GM03348 (cell line): Measurements from ENCODE around the gene KLHL13.
"Not testable (repeated sequence)": the region's sequence is repeated elsewhere in the genome, so short reads cannot be mapped to it uniquely, and the experiment has no call there.

Source experiments
- DNase-seq: peaks from one replicate; pipeline ENCODE4 v3.0.0; 2012; ENCODE audit warnings: low spot score

Gene KLHL13

DNA sequence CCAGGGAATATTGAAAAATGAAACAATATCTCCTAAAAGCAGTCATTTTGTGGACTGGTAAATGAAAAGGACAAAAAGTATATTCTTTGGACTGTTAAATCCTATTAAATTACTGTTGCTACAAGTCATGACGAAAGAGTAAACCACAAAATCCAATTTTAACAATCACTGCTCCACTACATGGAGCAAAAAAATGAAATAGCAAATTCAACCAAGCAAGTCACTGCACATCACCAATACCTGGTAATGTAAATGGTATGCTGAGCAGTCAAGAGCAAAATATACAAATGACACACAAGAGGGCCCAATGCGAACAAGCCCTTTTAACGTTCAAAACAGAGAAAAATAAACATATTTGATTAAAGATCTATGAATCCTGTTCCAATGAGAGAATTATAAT is 126.2 kb downstream of the KLHL13 start:
- DNase-seq, result no peak

DNA sequence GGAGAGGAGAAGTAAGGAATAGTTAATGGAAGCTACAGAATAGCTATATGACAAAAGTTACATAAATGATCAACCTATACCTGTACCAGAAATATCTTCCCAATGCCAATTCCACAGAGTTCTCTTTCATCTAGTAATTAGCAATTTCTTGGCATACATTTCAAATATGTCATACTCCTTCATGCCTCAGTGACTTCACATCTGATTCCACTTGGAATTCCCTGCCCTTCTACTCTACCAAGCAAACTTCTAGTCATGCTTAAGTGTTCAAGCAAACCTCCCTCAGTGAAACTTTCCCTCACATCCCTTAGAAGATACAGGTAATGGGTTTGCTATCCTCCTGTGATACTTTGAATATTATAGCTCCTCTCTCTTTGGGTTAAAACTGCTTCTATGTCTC is 127.1 kb downstream of the KLHL13 start:
- no peak for DNase-seq

DNA sequence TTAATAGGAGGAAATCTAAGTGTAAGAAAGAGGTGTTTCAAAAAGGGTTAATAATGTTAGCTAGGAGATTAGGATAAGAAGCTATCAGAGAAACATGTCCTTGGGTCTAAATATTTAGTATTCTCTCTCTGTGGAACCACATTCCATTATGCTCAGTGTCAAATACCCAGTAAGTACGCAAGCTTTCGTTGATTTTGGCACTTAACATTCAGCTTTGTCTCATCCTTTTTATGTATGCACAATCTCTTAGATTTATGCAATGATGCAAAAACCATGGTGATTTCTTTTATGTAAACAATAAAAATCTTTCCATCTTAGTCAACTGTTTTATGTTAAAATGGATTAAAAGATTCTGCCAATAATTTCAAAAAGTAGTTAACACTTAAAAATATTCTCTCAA is 129.2 kb downstream of the KLHL13 start:
- no peak for DNase-seq

DNA sequence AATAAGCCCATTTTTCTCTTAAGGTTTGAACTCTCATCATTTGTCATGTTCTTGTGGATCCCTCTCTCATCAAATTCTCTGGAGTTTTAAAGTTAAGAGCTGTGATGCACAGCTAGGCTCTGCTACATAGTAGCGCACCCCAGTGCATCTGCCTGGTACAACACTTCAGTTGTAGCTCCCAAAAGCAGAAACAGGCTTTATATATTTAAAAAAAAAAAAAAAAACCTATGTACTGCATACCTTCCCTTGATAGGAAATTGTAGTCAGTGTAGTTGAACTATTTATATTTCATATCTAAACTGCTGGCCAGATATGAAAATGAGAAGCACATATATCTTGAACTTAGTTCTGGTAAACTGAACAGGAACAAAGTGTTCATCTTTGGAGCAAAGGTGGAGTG is 131.4 kb downstream of the KLHL13 start:
- no peak for DNase-seq

DNA sequence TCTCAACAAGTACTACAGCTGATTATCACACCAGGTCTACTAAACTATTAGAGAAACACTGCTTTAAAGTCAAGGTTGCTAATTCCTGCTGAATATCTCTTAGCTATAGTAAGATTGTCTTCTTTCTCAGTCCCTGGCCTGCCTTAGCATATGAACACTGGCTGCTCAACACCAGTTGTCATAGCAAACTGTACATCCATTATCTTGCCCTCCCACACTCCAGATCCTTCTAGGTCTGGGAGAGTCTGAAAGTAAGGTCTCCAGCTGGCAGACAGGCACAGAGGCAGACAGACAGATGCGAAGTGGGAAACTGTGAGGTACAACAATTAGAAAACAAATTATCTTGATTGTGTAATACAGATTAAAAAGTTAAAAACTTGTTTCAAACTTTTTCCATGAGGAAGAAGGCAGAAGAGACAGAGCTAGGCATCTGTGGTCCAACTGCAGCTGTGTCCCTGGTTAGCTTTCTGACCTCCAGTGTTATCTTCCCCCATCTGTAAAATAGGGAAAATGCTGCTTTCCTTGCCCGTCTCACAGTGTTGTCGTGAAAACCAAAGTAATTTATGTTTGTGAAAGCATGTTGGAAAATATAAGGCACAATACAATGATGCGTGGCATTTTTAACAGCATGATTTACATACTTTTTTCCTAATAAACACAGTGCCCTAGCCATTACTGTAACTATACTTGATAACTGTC is 133.8 kb downstream of the KLHL13 start:
- no peak for DNase-seq

DNA sequence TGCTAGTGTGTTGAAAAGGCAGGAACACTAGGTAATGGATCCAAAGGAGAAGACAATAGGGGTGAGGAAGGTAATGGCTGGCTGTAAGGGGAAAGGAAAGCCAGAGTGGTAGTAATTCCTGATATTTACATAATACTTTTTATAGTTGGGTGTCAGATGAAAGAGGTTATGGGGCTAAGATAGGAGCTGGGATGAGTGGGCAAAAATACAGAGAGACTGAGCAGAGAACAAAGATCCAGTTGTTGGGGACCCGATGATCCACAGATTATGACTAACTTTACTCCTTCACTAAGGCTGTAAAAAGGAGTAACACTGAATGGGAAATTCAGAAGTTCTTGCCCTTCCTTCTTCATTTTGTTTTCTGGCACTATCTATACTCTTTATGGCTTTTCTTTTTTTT is 138.2 kb downstream of the KLHL13 start:
- DNase-seq, result no peak

DNA sequence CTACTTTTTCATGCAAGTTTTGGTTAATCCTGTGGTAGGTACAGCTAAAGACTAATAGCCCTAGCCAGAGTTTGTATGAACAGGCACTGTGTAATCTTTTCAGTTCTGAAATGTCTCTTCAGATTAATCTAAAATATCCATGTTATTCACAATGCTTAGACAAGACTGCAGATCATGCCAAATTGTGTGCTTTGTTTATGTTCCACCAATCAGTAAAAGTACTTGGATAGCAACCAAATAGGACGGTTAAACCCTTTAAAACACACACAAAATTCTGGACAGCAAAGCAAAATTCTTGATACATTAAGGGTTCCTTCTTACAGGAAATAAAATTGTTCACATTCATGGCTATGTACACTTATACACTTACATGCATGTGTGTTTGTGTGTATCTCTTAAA is 139.1 kb downstream of the KLHL13 start:
- no peak for DNase-seq

DNA sequence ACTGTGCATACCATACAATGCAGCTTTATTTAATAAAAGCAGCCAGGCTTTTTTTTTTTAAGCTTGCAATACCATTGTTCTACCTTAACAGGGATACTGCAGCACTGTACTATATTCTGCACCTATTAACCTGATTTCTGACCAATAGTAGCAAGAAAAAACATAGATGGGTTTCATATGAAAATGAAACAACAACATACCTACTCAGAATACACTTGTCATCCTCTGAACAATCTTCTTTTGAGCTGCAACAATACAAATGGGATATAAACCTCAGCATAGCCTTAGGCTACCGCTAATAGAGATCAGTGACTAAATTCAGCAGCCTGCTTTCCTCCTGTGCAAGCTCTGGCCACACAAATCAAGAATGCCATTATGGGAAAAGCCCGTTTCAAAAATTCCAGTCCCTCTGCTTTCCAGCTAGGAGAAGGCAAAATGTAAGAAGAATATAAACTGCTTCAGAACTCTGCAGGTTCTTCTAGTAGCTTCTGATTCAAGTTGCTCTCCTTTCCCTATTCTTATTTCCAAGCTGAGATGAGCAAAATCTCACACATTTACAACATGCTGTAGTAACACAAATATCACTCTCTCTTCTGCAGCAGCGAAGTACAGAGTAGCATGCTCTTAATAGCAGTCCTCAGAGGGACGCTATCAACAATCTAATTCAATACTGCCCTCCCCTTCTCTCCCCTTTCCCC is 143.4 kb downstream of the KLHL13 start:
- DNase-seq, result no peak

DNA sequence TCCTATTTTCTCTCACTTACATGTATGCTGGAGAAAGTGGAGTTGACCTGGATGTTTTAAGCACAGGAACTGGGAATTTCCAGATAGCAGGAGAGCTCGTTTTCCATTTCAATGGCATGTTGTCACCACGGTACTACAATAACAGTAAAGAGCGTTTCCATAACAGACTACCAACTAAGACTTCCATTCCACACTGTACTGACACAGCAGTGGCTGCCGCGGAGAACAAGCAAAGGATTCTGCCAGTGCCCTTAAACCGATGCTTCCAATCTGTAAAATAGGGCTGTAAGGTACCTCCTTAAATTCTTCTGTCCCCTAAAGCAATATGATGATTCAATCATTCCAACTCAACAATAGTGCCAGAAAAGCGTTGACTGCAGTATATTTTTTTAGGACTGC is 143.9 kb downstream of the KLHL13 start:
- no peak for DNase-seq

DNA sequence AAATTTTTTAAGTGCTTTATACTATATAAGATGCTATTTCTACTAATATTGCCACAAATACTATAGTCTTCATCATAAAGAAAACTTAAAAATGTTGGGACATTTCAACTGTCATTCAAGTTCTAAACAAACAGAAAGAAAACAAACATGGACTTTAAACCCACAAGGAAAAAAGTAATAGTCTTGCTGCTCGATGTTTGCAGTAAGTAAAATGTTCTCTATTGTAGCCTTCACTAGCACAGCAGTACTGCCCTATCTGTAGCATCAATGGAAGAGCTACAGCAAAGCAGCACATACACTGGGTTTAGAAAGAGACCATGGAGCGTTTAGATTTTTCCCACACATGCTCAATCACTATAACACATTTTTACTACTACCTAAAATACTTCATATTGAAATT is 146.8 kb downstream of the KLHL13 start:
- DNase-seq, result no peak

DNA sequence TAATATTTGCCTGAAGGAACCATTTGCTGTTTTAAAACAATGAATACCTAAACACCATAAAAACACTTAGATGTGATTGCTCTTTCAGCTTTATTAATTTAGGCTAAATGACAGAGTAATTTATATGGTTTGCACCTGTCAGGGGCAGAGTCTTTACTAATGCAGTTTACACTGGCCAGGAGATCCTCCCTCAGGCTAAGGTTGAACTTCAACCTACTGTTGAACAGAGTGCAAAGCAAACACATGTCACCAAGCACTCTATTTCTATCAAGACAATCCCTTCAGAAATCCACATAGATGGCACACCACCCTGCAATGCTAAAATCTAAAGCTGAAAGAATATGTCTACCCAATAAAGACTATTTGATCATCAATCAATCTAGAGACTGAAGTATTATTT is 147.3 kb downstream of the KLHL13 start:
- DNase-seq, result no peak

DNA sequence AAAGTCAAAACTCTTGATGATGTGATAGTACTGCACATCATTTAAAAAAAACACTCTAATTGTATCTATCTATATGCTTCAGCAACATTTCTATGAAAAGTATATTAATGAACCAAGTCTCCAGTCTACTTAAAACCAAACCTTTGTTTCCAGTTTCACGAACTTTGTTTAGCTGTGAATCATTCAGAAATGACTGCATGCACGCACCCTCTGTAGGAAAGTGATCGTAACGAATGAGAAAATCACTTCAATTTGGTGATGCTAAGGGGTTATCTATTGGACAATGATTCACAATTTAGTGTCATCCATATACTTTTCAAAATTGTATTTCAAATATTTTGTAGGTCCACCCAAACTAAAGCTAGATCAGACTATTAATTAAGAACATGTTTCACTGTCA is 157.6 kb downstream of the KLHL13 start:
- DNase-seq, result no peak

DNA sequence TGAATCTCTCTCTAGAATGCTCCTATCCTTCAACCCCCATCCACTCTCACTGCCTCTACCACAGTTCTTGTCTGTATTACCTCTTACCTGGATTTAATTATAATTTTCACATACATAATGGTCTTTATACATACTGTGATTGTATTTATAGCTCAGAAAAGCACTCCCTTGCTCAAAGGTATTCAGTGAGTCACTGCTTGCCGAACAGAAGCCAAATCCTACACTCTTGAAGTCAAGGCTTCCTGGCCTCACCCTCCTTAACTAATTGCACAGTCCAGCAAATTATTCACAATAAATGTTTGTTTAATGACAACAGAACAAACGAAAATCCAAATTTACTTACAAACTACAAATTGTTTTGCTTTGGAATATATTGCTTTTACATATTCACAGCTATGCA is 159.5 kb downstream of the KLHL13 start:
- DNase-seq, result no peak

DNA sequence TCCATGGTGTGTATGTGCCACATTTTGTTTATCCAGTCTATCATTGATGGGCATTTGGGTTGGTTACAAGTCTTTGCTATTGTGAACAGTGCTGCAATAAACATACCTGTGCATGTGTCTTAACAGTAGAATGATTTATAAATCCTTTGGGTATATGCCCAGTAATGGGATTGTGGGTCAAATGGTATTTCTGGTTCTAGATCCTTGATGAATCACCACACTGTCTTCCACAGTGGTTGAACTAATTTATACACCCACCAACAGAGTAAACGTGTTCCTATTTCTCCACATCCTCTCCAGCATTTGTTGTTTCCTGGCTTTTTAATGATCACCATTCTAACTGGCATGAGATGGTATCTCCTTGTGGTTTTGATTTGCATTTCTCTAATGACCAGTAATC is 177.3 kb downstream of the KLHL13 start:
- not testable (repeated sequence) for DNase-seq

DNA sequence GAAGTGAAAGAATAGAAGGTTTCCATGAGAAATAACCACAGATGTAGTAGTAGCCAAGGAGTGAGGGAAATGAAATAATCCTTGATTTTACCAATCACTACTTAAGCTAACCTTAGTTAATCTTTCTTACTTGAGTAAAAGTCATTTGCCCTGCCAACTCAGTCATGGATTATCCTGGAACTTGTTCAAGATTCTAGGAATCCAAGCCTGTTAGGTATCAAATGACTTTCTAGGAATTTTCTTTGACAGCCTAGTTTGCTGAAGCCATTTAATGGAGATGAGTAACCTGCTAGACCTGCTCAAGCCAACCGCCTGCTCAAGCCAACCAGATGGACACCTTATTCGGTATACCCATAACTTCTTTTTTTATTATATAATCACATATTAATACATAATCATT is 180.5 kb downstream of the KLHL13 start:
- DNase-seq, result no peak

DNA sequence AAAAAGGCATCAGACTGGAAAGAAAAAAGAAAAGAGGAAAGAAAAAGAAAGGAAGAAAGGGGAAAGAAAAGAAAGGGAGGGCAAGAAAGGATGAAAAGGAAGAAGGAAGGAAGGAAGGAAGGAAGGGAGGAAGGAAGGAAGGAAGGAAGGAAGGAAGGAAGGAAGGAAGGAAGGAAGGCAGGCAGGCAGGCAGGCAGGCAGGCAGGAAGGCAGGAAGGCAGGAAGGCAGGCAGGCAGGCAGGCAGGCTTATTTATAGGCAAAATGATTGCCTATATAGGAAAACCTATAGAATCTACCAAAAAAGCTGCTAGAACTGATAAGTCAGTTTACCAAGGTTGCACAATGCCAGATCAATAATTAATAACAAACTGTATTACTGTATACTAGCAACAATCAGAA is 186.5 kb downstream of the KLHL13 start:
- DNase-seq, result not testable (repeated sequence)

DNA sequence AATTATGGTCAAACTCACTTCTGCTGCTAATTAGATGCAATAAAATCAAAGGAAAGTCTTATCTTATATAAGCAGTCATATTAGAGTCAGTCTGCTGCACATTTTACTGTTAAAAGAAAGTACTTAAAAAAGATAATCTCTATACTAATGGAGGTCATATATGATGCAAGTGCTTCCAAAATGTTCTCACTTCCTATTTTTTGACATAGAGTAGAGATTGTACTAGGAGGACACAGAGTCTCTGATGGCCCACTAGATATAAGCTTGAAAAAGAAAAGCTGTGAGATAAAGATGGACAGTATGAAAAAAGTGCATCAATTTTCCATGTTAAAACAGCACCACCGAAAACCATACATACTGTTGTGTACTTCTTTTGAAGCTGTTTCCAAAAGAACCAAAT is 196.9 kb downstream of the KLHL13 start:
- no peak for DNase-seq

DNA sequence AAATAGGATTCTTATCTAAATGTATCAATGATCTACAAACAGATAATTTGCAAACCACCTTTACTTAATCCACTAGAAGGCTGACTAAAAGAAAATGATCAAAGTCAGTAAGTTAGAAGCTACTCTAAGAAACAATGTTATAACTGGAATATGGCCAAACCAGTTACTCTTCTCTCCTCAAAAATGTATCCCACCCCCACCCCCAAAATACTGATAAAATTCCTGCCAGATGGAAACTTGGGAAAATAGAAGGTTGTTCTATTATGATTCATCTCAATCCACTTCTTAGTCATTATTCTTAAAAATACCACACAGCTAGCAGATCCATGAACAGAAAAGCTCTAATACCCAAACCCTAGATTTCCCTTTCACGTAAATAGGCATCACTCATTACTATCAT is 206.4 kb downstream of the KLHL13 start:
- no peak for DNase-seq

DNA sequence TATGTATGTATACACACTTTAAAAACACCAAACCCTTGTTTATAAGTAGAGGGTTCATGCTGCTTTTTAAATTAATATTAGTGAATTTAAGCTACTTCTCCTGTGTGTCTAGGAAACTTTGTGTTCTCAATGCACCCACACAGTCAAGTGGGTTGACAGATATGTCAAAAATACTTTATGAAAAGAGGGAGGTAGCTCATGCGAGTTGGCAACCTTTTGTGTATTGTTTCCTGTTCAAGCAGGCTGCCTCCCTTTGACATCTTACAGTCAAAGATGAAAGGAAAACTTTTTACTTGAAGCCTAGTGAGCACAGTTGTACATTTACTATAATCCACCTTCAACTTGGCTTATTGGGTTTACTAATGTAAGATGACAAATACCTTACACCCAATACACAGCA is 218.4 kb downstream of the KLHL13 start:
- no peak for DNase-seq

DNA sequence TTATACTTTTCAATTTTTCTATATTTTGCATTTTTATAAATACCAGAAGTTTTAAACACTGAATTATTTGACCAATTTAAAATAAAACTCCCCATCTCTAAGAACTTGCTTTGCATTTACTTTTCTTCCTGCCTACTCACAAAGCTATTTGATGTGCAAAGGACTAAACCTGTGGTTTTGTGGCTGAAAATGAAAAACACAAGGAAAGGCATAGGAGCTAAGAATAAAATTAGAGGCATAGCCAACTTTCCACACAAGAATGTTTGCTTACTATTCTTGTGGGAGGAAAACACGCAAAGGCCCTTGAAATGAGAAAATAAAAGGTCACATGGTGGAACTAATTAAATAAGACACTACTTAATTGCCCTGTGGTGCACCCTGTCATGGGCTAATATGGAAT is 221.2 kb downstream of the KLHL13 start:
- DNase-seq, result no peak

DNA sequence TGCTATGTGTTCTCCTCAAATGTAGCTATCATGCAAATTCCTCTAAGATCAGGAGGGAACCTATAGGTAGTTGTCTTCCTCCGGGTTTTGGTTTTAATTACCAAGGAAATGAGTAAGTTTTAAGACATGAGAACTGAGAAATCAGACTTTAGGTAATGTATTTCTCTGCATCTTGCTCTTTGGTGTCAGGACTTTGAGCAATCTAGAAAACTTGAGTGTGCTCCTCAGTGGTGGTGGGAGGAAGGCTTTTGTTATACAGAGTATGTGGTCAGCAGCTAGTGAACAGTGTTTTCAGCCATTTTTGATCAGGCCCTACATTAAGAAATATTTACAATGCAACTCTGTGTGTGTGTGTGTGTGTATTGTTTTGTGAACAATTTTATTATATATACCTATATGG is 224.1 kb downstream of the KLHL13 start:
- no peak for DNase-seq

DNA sequence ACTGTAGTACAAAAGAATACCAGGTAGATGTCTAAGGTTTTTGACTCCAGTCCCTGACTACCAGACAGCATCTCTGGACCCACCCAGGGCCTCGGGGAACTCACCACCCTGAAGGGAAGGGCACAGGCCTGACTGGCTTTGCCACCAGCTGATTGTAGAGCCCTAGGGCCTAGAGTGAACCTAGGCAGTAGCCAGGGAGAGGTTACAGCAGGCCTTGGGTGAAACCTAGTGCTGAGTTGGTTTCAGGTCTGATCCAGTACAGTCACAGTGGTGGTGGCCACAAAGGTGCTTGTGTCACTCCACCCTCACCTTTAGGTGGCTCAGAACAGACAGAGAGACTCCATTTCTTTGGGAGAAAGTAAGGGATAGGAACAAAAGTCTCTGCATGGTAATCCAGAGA is 244.8 kb downstream of the KLHL13 start:
- no peak for DNase-seq

DNA sequence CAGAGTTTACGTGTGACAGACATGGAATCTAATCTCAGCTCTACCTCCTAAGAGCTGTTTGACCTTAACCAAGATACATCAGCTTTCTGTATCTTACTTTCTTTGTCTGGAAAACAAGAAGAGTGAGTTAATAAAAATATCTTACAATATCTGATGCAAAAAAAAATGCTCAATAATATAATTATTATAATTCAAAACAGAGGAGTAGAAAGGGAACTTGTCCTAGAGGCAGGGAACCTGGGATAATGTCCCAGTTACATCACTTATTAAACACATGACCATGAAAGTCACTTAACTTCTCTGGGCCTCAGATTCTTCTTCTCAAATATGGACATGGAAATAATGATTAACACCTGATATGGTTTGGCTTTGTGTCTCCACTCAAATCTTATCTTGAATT is 256.1 kb downstream of the KLHL13 start:
- DNase-seq, result no peak

DNA sequence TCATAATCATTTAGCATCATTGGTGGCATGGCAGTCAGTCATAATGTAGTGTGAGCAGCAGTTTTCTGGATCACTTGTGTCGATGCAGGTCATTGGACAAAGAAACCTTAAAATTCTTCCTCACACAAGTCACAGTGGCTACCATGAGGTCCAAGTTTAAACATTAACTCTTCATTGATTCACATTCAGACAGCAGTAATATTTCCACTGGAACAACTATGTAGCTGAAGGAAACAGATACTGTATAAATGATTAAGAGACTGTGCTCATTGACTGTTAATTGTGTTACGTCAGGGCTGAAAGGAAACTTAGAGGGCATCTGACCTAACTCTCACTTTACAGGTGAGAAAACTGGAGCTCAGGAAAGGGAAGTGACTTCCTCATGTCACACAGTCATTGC is 261.8 kb downstream of the KLHL13 start:
- no peak for DNase-seq
